ENCODE measurements around the gene ARSG. TPM values are rescaled to one million over a fixed set of nuclear protein-coding genes. Genes with fewer than 3 reads are reported as not detected.

The ARSG gene
- total and polyA plus RNA-seq, 9 of the 15 experiments (the other 6 are each of a cell fraction or from before 2014, with no cell fraction given) = 1.0 to 5.6 (median 1.8) TPM

- Histone ChIP-seq H3K4me2 (ENCODE audit: insufficient read depth, low read length) (no peak overlapping the region), H3K36me3 (ENCODE audit: control insufficient read depth, insufficient read depth, low read length) (no peaks in the 10 kb centered on the region), H3K9me3 (replicated peaks; ENCODE audit: control insufficient read depth, insufficient read depth, low read depth, low read length) (no peaks in the 10 kb centered on the region), H3K79me2 (ENCODE audit: control insufficient read depth, insufficient read depth, low read length) (no peaks in the 10 kb centered on the region), H3K27me3 (ENCODE audit: control insufficient read depth in 2 of 2, insufficient read depth in 2 of 2, low read length in 2 of 2) (peaks cover 23 to 49% of the 10 kb centered on the region in 2 experiments), H3K4me1 (replicated peaks in 1 of 2; ENCODE audit: control insufficient read depth in 2 of 2, insufficient read depth in 2 of 2, low read length in 2 of 2) (no peaks in the 10 kb centered on the region), H3K9ac (ENCODE audit: insufficient read depth in 1 of 2, low read depth in 2 of 2, low read length in 2 of 2) (no peak overlapping the region), H3K9me1 (ENCODE audit: control insufficient read depth, insufficient read depth, low read length) (no peaks in the 10 kb centered on the region), H2AFZ (ENCODE audit: low read depth, low read length) (no peak overlapping the region), H4K20me1 (replicated peaks; ENCODE audit: control insufficient read depth, insufficient read depth, low read length) (no peaks in the 10 kb centered on the region), H3K4me3 (no peak overlapping the region), H3K27ac (ENCODE audit: extremely low read depth, low read depth, low read length) (no peak overlapping the region)
- ChIA-PET POLR2A (no interaction called here), CTCF (ENCODE audit: low intra/inter-chr PET ratio) (no interaction called here)
- no peak for FAIRE-seq
- DNase-seq (ENCODE audit: extremely low read depth in 1 of 4, low spot score in 3 of 4) = no peak
- peak; percentile 31; the same call in 1 of the 2 replicates for TF ChIP-seq REST (IDR thresholded peaks at IDR 0.05; ENCODE audit: borderline replicate concordance)
- TF ChIP-seq REST (CRISPR knock-in tag; IDR thresholded peaks at IDR 0.05; ENCODE audit: low read depth) = no peak
- TF ChIP-seq CREB1 (IDR thresholded peaks at IDR 0.05) = no peak
- TF ChIP-seq CREB1 (CRISPR knock-in tag; IDR thresholded peaks at IDR 0.05) = no peak
- no TSS peak for BruUV-seq (replicated peaks)
- ATAC-seq = no peak
- WGBS (ENCODE audit: insufficient coverage, low coverage, missing lambda C conversion rate) = 2% methylated on average over 5 of the region's 5 CpGs
- intact Hi-C loops (cut with micrococcal nuclease) (no loop called here), in situ Hi-C loops (cut with MboI) (no loop called here)
These were observed 29.1 kb downstream of the ARSG start for GRCh38 chr17:68320311-68320865.
